Activated CD4-positive, alpha-beta T cell treated with anti-CD3 and anti-CD28 coated beads, Interleukin-2, amount 50 U/mL, for 1 hour (primary cell): ENCODE data around the gene CBL.

ENCODE experiments used
- DNase-seq: peaks from one replicate; pipeline ENCODE4 v3.0.0-alpha.2; 2020

CBL gene

GRCh38 chr11:119315131-119316015 lies 109.2 kb downstream of the CBL start:
- DNase-seq = peak; percentile 53

GRCh38 chr11:119316016-119316728 lies 110.0 kb downstream of the CBL start:
- DNase-seq = no peak

- no peak for DNase-seq
Observed at GRCh38 chr11:119316729-119317591, 110.8 kb downstream of the CBL start, which contains the start of gene MCAM. TSS of gene MCAM (minus strand) at chr11:119317130. CDS start at chr11:119317101, 29 bp downstream.

- no peak for DNase-seq
Observed at GRCh38 chr11:119317592-119318239, 111.6 kb downstream of the CBL start.

- DNase-seq = no peak
Observed at GRCh38 chr11:119318240-119319135, 112.3 kb downstream of the CBL start.

GRCh38 chr11:119319136-119319699 lies 113.1 kb downstream of the CBL start:
- DNase-seq = no peak

GRCh38 chr11:119319700-119320239 lies 113.6 kb downstream of the CBL start:
- DNase-seq = no peak

GRCh38 chr11:119320240-119320775 lies 114.2 kb downstream of the CBL start:
- no peak for DNase-seq

- peak; percentile 39 for DNase-seq
Observed at GRCh38 chr11:119320776-119321524, 114.8 kb downstream of the CBL start.

- no peak for DNase-seq
Observed at GRCh38 chr11:119322360-119322739, 116.2 kb downstream of the CBL start.

- no peak for DNase-seq
Observed at GRCh38 chr11:119322921-119323531, 116.9 kb downstream of the CBL start.

GRCh38 chr11:119323532-119324033 lies 117.4 kb downstream of the CBL start:
- DNase-seq = peak; percentile 81

- no peak for DNase-seq
Observed at GRCh38 chr11:119324189-119324588, 118.0 kb downstream of the CBL start.

- no peak for DNase-seq
Observed at GRCh38 chr11:119329320-119329719, 123.2 kb downstream of the CBL start.

- DNase-seq = no peak
Observed at GRCh38 chr11:119330237-119330636, 124.1 kb downstream of the CBL start.

GRCh38 chr11:119332111-119332765 lies 126.1 kb downstream of the CBL start:
- no peak for DNase-seq

- DNase-seq = peak; percentile 91
Observed at GRCh38 chr11:119334174-119334930, 128.2 kb downstream of the CBL start, which contains the start of gene RNF26. TSS of gene RNF26 (plus strand) at chr11:119334527. CDS start at chr11:119335123, 596 bp downstream.
